BLaER1 treated with 17β-estradiol and CSF1 and Interleukin-3, amounts not matched to agents 10 nM and 100 nM (cell line): ENCODE data around the gene ERC1.

ENCODE experiments used
- H3K27ac ChIP-seq, 11 experiments: shearing (Covaris generic); formaldehyde crosslinking; 2 replicates each; pipeline ENCODE4 v1.8.1; 2022
- H3K27me3 ChIP-seq, 11 experiments: shearing (Covaris generic); formaldehyde crosslinking; 2 replicates each; pipeline ENCODE4 v1.8.1; 2022
- H3K36me3 ChIP-seq, 11 experiments: shearing (Covaris generic); formaldehyde crosslinking; 2 replicates each; pipeline ENCODE4 v1.8.1; 2022
- H3K4me1 ChIP-seq, 10 experiments: shearing (Covaris generic); formaldehyde crosslinking; 2 replicates each; pipeline ENCODE4 v1.8.1; 2022
- H3K4me2 ChIP-seq, 11 experiments: shearing (Covaris generic); formaldehyde crosslinking; 2 replicates each; pipeline ENCODE4 v1.8.1; 2022
- H3K4me3 ChIP-seq, 10 experiments: shearing (Covaris generic); formaldehyde crosslinking; 2 replicates each; pipeline ENCODE4 v1.8.1; 2022
- H3K9ac ChIP-seq, 11 experiments: shearing (Covaris generic); formaldehyde crosslinking; 2 replicates each; pipeline ENCODE4 v1.8.1; 2022
- H3K9me3 ChIP-seq, 11 experiments: shearing (Covaris generic); formaldehyde crosslinking; replicated peaks in 1 of 11; 2 replicates each; pipeline ENCODE4 v1.8.1; 2022
- H4K20me1 ChIP-seq, 11 experiments: shearing (Covaris generic); formaldehyde crosslinking; 2 replicates each; pipeline ENCODE4 v1.8.1; 2022
- Cebpa-rat ChIP-seq, 11 experiments: shearing (Covaris generic); IDR thresholded peaks; 2 replicates each; pipeline ENCODE4 v1.8.1; 2022

ERC1 gene

DNA sequence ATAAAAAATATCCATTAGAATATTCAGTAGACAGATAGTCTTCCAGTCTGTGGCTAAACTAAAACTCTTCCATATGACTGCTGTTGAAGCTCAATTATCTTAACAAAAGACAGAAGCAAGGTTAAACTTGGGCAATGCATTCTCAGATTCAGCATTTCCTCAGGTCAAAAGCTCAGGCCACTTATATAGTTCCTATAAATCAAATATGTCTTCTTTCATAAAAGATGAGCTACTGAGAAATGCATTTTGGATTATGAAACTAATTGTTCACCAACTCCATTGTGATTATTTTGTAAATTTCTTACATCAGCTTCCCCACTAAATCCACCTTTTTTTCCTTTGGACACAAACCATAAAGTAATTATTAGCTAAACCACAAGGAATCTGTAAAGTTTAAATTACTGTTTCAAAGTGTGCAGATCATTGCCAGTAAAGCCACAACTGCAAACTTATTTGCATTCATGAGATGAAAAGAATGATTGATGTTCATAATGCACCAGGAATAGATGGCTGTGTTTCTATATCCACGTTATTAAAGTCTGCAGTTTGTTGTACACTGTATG, 379.0 kb downstream of the ERC1 start:
- Histone ChIP-seq H3K4me1 (no peaks in the 10 kb centered on the region), H3K27ac (no peak overlapping the region)

DNA sequence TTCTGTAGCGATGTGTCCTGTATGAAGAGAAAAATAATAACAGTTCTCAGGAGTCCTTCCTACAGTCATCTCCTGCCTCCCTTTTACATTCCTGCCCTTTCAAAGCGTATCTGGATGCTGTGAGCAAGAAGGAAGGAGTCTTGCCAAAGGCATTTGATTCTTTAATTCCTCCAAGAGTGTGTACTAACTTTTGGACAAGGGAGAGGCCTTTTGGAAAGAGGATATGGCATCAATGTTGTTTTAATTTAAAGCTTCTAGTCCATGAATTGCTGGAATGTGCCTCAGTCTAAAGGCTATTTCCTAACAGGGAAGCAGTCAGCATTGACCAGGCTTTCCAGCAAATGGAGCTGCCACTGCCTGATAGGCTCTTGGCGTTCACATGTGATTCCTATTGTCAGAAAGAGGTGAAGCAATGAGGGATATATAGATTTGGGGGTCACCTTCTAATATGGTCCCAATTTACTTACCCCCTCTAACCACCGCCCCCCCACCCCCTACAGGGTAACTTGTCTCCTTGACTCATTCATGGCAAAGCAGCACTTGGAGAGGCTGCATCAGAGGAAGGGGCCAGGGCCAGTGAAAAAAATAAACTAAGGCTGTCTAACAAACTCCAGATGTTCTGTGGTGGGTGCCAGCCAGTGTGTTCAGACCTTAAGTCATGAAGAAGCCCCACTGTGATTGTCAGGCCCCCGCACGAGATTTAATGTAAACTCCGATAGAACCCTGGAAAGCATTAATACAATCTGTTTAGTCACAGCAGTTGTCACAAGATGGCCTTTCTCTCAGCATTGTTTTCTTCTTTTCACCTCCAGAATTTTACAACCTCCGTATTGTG, 383.1 kb downstream of the ERC1 start:
- no peaks in the 10 kb centered on the region for H3K4me1 ChIP-seq
- peaks cover 0 to 26% (median 12%) of the 10 kb centered on the region in 11 experiments; a peak in 15 of 22 replicates for H3K9me3 ChIP-seq
- peaks cover 39 to 95% (median 47%) of the 10 kb centered on the region in 11 experiments for H3K36me3 ChIP-seq
- H3K4me3 ChIP-seq = no peak overlapping the region
- no peak for TF ChIP-seq Cebpa-rat (IDR thresholded peaks at IDR 0.05)
- H4K20me1 ChIP-seq = no peaks in the 10 kb centered on the region
- no peak overlapping the region for H3K9ac ChIP-seq
- no peak overlapping the region for H3K4me2 ChIP-seq
- H3K27ac ChIP-seq = no peak overlapping the region
- H3K27me3 ChIP-seq = no peaks in the 10 kb centered on the region

More for the DNA sequence above, 379.0 kb downstream of the ERC1 start:
- no peaks in the 10 kb centered on the region for H3K27me3 ChIP-seq
- H3K4me3 ChIP-seq = no peak overlapping the region
- no peak overlapping the region for H3K9ac ChIP-seq
- no peak overlapping the region for H3K4me2 ChIP-seq
- H4K20me1 ChIP-seq = no peaks in the 10 kb centered on the region
- TF ChIP-seq Cebpa-rat (IDR thresholded peaks at IDR 0.05) = no peak
- peaks cover 2 to 23% (median 7%) of the 10 kb centered on the region in 11 experiments; a peak in 18 of 22 replicates for H3K9me3 ChIP-seq
- peaks cover 20 to 69% (median 29%) of the 10 kb centered on the region in 11 experiments for H3K36me3 ChIP-seq

DNA sequence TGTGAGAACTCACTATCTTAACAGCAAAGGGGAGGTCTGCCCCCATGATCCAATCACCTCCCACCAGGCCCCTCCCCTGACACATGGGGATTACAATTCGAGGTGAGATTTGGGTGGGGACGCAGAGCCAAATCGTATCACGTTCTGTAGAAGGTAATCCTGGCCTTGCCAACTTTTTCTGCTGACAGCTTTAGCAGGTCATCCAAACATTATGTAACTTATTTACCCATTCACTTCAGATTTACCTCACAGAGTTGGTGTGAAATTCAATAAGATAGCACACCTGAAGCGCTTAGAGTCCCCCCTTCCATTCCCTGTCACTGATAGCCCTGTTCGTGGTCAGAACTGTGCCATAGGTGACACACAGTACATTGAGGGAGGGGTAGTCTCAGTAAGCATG, 384.3 kb downstream of the ERC1 start:
- H3K4me3 ChIP-seq = no peak overlapping the region
- H3K4me1 ChIP-seq = no peaks in the 10 kb centered on the region
- H4K20me1 ChIP-seq = no peaks in the 10 kb centered on the region
- H3K4me2 ChIP-seq = no peak overlapping the region
- TF ChIP-seq Cebpa-rat (IDR thresholded peaks at IDR 0.05) = no peak
- peaks cover 40 to 95% (median 55%) of the 10 kb centered on the region in 11 experiments for H3K36me3 ChIP-seq
- no peaks in the 10 kb centered on the region for H3K27me3 ChIP-seq
- no peak overlapping the region for H3K9ac ChIP-seq
- peaks cover 0 to 26% (median 12%) of the 10 kb centered on the region in 11 experiments; a peak in 15 of 22 replicates for H3K9me3 ChIP-seq
- no peak overlapping the region for H3K27ac ChIP-seq

GRCh38 chr12:1377117-1377516, 386.1 kb downstream of the ERC1 start:
- TF ChIP-seq Cebpa-rat (IDR thresholded peaks at IDR 0.05) = no peak
- Histone ChIP-seq H3K4me1 (no peaks in the 10 kb centered on the region), H3K4me3 (no peak overlapping the region), H4K20me1 (no peaks in the 10 kb centered on the region), H3K36me3 (peaks cover 28 to 94% (median 45%) of the 10 kb centered on the region in 11 experiments), H3K4me2 (no peak overlapping the region), H3K9ac (no peak overlapping the region), H3K27me3 (no peaks in the 10 kb centered on the region), H3K9me3 (peaks cover 0 to 13% (median 8%) of the 10 kb centered on the region in 11 experiments; a peak in 13 of 22 replicates), H3K27ac (no peak overlapping the region)

DNA sequence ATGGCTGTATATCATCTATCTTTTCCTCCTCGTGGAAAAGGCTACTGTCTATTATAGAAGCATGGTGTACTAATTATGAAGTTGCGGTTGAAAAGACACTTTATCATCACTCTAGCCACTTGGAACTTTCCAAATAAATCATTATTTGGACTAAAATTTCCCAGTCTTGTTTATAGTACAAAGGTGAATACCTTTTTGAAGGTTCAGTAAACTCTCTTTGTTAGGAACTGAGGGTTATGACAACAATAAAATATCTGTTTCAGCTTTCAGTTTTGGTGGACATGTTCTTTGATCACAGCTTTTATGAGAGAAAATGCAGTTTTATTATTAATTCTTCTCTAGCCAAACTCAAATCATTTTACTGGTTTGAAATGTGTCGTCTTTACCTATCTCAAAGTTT, 386.7 kb downstream of the ERC1 start:
- H3K9ac ChIP-seq = no peak overlapping the region
- H4K20me1 ChIP-seq = no peaks in the 10 kb centered on the region
- no peak overlapping the region for H3K4me3 ChIP-seq
- H3K9me3 ChIP-seq = peaks cover 0 to 13% (median 8%) of the 10 kb centered on the region in 11 experiments; a peak in 13 of 22 replicates
- H3K4me2 ChIP-seq = no peak overlapping the region
- no peak for TF ChIP-seq Cebpa-rat (IDR thresholded peaks at IDR 0.05)
- no peak overlapping the region for H3K27ac ChIP-seq
- H3K27me3 ChIP-seq = no peaks in the 10 kb centered on the region
- H3K4me1 ChIP-seq = no peaks in the 10 kb centered on the region
- H3K36me3 ChIP-seq = peaks cover 23 to 91% (median 39%) of the 10 kb centered on the region in 11 experiments

DNA sequence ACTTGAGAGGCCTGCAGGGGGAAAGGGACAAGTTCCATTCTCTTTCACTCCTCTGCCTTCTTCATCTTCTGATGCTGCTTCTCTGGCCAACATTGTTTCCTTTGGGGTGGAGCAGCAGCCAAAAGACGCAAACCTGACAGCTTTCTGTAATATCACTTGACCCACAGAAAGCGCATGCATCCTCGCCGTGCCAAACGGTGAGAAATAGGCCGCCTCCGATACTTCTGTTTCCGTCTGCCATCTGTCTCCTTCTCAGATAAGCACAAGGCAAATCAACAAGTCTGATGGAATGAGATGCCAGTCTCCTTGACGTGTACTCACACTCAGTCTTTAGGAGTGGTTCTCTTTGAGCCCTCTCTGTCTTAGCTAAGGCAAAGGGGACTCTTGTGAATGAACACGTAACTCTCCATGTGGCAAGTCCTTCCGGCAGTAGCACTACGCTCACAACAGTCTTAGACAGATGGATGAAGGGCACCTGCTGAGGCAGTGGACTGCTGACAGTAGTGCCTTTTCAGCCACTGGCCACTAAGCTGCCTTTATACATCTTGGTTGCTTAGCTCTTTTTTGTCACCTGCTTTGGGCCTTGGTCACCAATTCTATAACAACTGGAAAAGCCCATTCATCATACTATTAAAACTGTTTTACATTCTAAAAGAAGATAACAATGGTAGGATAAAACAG, 389.3 kb downstream of the ERC1 start:
- no peak overlapping the region for H3K4me3 ChIP-seq
- no peak overlapping the region for H3K9ac ChIP-seq
- TF ChIP-seq Cebpa-rat (IDR thresholded peaks at IDR 0.05) = no peak
- peaks cover 0 to 7% (median 2%) of the 10 kb centered on the region in 11 experiments; a peak in 9 of 22 replicates for H3K9me3 ChIP-seq
- H3K27ac ChIP-seq = no peak overlapping the region
- H3K4me1 ChIP-seq = no peaks in the 10 kb centered on the region
- peaks cover 14 to 85% (median 24%) of the 10 kb centered on the region in 11 experiments for H3K36me3 ChIP-seq
- H3K4me2 ChIP-seq = no peak overlapping the region
- H3K27me3 ChIP-seq = no peaks in the 10 kb centered on the region
- H4K20me1 ChIP-seq = no peaks in the 10 kb centered on the region

DNA sequence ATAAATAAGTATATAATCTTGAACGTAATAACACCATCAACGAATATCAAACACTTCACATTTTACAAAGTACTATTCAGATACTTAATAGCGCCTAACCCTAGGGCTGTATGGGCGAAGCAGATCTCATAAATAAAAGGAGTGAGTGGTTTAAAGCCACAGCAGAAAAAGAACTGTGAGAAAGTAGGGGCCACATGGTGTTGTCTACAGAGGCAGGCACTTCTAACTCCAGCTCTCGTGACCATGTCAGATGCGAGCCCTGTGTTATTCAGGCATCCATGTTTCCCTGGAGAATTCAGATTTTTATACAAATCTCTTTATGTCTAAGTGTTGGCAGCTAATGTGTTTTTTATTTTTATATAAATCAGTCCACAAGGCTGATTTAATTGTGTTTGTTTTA, 391.1 kb downstream of the ERC1 start:
- H4K20me1 ChIP-seq = no peaks in the 10 kb centered on the region
- no peak overlapping the region for H3K27ac ChIP-seq
- H3K4me2 ChIP-seq = no peak overlapping the region
- H3K4me1 ChIP-seq = no peaks in the 10 kb centered on the region
- no peak overlapping the region for H3K9ac ChIP-seq
- TF ChIP-seq Cebpa-rat (IDR thresholded peaks at IDR 0.05) = no peak
- no peak overlapping the region for H3K4me3 ChIP-seq
- peaks cover 0 to 78% (median 10%) of the 10 kb centered on the region in 11 experiments; a peak in 11 of 22 replicates for H3K36me3 ChIP-seq
- H3K27me3 ChIP-seq = no peaks in the 10 kb centered on the region
- no peaks in the 10 kb centered on the region for H3K9me3 ChIP-seq

- no peak for TF ChIP-seq Cebpa-rat (IDR thresholded peaks at IDR 0.05)
- Histone ChIP-seq H3K4me2 (no peak overlapping the region), H3K27me3 (no peaks in the 10 kb centered on the region)
Observed at GRCh38 chr12:1382826-1383225, 391.8 kb downstream of the ERC1 start.

GRCh38 chr12:1383758-1384157, 392.7 kb downstream of the ERC1 start:
- Histone ChIP-seq H4K20me1 (no peaks in the 10 kb centered on the region), H3K9ac (no peak overlapping the region), H3K4me3 (no peak overlapping the region), H3K27me3 (no peaks in the 10 kb centered on the region), H3K36me3 (peaks cover 0 to 81% (median 10%) of the 10 kb centered on the region in 11 experiments; a peak in 9 of 22 replicates), H3K27ac (no peak overlapping the region), H3K4me1 (peaks cover 0 to 6% (median 0%) of the 10 kb centered on the region in 10 experiments; a peak in 1 of 20 replicates), H3K4me2 (no peak overlapping the region), H3K9me3 (no peaks in the 10 kb centered on the region)
- TF ChIP-seq Cebpa-rat (IDR thresholded peaks at IDR 0.05) = no peak

More at GRCh38 chr12:1382826-1383225, 391.8 kb downstream of the ERC1 start:
- Histone ChIP-seq H3K9ac (no peak overlapping the region), H3K27ac (no peak overlapping the region), H3K4me1 (no peaks in the 10 kb centered on the region), H3K36me3 (peaks cover 0 to 80% (median 8%) of the 10 kb centered on the region in 11 experiments; a peak in 8 of 22 replicates), H3K4me3 (no peak overlapping the region), H3K9me3 (no peaks in the 10 kb centered on the region), H4K20me1 (no peaks in the 10 kb centered on the region)
